Measurements from ENCODE around the gene AXIN2. TPM values are rescaled to one million over a fixed set of nuclear protein-coding genes. Genes with fewer than 3 reads are reported as not detected.
"Not testable (repeated sequence)": the region's sequence is repeated elsewhere in the genome, so short reads cannot be mapped to it uniquely, and the experiment has no call there.

Gene AXIN2
- total RNA-seq, 2 experiments from 2014 or later = 2.3 to 2.5 TPM

DNA sequence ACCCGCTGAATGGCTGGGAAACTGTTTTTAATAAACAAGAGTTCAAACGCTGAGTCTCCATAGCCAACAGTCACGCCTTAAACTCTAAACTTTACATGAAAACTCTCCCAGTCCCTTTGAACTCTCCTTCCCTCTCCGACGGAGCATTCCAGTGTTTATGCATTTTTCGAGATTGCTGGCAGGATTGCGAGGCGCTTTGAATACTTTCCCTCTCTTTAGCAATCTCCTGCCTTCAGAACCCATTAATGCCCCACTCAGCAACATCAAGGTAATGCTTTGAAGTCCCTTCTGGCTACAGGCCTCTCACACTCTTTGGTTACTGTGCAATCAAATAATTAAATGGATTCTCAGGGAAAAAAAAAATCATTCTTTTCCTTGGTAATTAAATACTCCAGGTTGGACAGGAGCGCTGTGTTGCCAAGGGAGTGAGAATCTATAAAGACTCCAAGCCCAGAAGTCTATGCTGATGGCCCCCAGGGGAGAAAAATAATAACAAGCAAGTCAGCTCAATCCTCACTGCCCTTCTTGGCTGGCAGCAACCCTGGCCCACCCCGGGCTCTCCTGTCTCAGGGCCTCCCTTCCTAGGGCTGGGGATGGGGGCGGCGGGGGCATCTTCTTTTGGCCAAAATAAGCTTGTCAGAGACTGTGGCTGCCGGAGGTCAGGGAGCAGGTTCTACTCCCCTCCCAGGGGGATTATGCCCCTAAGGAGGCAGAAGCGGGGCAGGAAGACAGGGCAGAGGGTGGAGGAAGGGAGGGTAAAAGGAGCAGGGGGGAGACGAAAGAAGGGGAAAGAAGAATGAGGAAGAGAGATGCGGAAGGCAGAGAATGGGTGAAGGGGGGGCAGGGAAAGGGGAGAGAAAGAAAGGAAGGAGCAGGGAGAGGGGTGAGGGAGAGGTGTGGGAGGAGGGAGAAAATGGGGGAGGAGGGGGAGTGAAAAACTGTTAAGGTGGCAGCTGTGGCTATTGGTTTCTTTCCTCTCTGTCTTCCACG, 45.2 kb downstream of the AXIN2 start:
- intact Hi-C loops (cut with micrococcal nuclease) = loop anchor here (2.0 kb wide), 1 partner anchor 69 kb away; no protein-coding TSS in a partner anchor
- H3K27ac Mint-ChIP-seq = no peak overlapping the region
- CTCF ChIA-PET = no interaction called here
- H3K4me1 Mint-ChIP-seq (ENCODE audit: low read depth) = peaks cover 13% of the 10 kb centered on the region
- H3K27me3 Mint-ChIP-seq (ENCODE audit: low read depth) = no peaks in the 10 kb centered on the region
- H3K4me3 Mint-ChIP-seq = no peak overlapping the region
- H3K9me3 Mint-ChIP-seq = no peaks in the 10 kb centered on the region
- DNase-seq = no peak
- H3K36me3 Mint-ChIP-seq (ENCODE audit: low read depth) = no peaks in the 10 kb centered on the region

DNA sequence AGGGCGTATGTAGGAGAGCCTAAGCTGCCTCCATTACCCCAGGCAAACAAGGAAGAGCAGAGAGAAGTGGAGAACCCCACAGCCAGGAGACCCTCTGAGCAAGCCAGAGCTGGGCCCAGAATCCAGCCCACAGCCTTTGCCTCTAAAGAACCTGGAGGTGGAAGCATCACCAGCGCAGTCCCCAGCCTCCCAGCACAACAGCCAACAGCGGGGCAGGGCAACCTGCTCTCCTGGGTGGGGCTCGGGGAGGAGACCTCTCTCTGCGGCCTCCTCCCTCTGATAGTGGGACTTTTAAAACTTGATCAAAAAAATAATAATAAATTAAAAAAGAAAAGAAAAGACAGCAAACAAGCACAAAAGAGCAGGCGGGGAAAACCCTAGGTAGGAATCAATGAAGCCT, 45.9 kb downstream of the AXIN2 start:
- no peaks in the 10 kb centered on the region for H3K27me3 Mint-ChIP-seq (ENCODE audit: low read depth)

DNA sequence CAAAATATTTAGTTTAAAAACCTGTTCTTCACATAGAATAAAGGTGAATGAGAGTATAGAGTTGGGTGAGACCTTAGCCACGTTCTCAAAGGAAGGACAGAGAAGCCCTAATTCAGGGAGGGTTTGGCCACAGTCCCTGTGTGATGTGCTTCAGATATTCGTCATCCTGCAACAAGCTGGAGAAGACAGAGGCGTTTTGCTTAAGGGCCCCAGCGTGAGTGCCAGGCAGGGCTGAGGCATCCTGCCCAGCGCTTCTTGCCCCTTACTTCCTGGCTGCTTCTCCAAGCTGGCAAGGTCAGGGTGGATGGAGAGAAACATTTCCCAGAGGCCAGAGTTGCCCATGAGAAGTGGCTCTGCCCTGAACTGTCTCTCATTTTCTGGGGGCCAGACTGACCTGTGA, 46.9 kb downstream of the AXIN2 start:
- no peak for DNase-seq
- Mint-ChIP-seq H3K9me3 (no peaks in the 10 kb centered on the region), H3K36me3 (ENCODE audit: low read depth) (no peaks in the 10 kb centered on the region), H3K27ac (no peak overlapping the region), H3K4me1 (ENCODE audit: low read depth) (peaks cover 9% of the 10 kb centered on the region), H3K27me3 (ENCODE audit: low read depth) (no peaks in the 10 kb centered on the region), H3K4me3 (no peak overlapping the region)
- intact Hi-C loops (cut with micrococcal nuclease) = loop anchor here (2.0 kb wide), 1 partner anchor 70 kb away; no protein-coding TSS in a partner anchor
- CTCF ChIA-PET = interaction anchor here (0.7 kb wide), 1 partner anchor 283 kb away, joined by 3 read pairs; no protein-coding TSS in a partner anchor

More for the DNA sequence above, 45.9 kb downstream of the AXIN2 start:
- intact Hi-C loops (cut with micrococcal nuclease) = loop anchor here (2.0 kb wide), 1 partner anchor 69 kb away; no protein-coding TSS in a partner anchor
- no peaks in the 10 kb centered on the region for H3K36me3 Mint-ChIP-seq (ENCODE audit: low read depth)
- H3K4me3 Mint-ChIP-seq = no peak overlapping the region
- no peak overlapping the region for H3K27ac Mint-ChIP-seq
- no peaks in the 10 kb centered on the region for H3K9me3 Mint-ChIP-seq
- DNase-seq = no peak
- CTCF ChIA-PET = no interaction called here
- peaks cover 10% of the 10 kb centered on the region for H3K4me1 Mint-ChIP-seq (ENCODE audit: low read depth)

DNA sequence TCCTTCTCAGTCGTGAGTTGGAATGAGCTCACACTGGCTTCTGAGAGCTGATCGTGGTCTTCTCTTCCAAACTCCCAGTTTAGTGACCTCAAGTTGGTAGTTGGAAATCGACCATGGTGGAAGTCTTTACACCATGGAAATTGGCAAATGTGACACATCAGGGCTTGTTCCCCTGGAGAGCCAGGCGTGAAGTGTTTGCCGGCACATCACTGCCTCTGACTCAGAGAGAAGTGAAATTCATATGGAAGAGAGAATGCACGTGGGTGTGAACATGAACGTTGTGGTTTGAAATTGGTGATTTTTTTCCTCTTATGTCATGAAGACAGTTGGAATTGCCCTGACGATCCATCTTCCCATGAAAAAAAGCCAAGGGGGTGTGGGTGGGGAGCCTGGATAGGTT, 47.4 kb downstream of the AXIN2 start:
- Mint-ChIP-seq H3K4me3 (no peak overlapping the region), H3K4me1 (ENCODE audit: low read depth) (peaks cover 9% of the 10 kb centered on the region), H3K9me3 (no peaks in the 10 kb centered on the region), H3K27me3 (ENCODE audit: low read depth) (no peaks in the 10 kb centered on the region), H3K36me3 (ENCODE audit: low read depth) (no peaks in the 10 kb centered on the region), H3K27ac (no peak overlapping the region)
- DNase-seq = peak; percentile 48
- intact Hi-C loops (cut with micrococcal nuclease) = loop anchor here (2.0 kb wide), 1 partner anchor 71 kb away; no protein-coding TSS in a partner anchor
- CTCF ChIA-PET = interaction anchor here (0.6 kb wide), 1 partner anchor 1264 kb away, joined by 3 read pairs; no protein-coding TSS in a partner anchor

DNA sequence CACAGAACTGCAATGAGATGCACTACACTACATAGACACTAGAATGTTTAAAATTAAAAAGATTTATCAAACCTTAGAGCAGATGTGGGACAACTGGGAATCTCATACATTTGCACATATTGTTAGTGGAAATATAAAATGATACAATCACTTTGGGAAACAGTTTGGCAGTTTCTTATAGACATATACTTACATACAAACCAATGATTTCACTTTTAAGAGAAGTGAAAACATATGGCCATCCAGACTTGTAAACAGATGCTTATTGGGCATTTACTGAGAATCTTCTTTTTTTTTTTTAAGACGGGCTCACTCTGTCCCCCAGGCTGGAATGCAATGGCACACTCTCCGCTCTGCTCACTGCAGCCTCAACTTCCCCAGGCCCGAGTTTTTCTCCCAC, 50.1 kb downstream of the AXIN2 start:
- H3K36me3 Mint-ChIP-seq (ENCODE audit: low read depth) = no peaks in the 10 kb centered on the region
- DNase-seq = no peak
- no peak overlapping the region for H3K4me3 Mint-ChIP-seq
- no peak overlapping the region for H3K27ac Mint-ChIP-seq
- H3K27me3 Mint-ChIP-seq (ENCODE audit: low read depth) = no peaks in the 10 kb centered on the region
- CTCF ChIA-PET = interaction anchor here (1.0 kb wide), 1 partner anchor 46 kb away, joined by 3 read pairs; no protein-coding TSS in a partner anchor
- no peaks in the 10 kb centered on the region for H3K9me3 Mint-ChIP-seq
- peaks cover 9% of the 10 kb centered on the region for H3K4me1 Mint-ChIP-seq (ENCODE audit: low read depth)
- intact Hi-C loops (cut with micrococcal nuclease) = no loop called here

DNA sequence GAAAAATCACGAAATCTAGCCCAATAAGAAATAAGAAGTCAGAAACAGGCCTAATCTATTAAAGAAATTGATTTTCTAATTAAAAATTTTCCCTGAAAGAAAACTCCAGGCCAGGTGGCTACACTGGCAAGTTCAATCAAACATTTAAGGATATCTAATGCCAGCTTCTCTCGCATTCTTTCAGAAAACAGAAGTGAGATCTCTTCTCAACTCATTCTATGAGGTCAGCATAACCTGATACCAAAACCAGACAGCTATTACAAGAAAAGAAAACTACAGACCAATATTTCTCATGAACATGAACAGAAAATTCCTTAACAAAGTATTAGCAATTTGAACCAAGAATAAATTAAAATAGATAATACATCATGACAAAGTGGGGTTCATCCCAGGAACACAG, 52.4 kb downstream of the AXIN2 start:
- Mint-ChIP-seq H3K27me3 (ENCODE audit: low read depth) (no peaks in the 10 kb centered on the region), H3K27ac (no peak overlapping the region)

DNA sequence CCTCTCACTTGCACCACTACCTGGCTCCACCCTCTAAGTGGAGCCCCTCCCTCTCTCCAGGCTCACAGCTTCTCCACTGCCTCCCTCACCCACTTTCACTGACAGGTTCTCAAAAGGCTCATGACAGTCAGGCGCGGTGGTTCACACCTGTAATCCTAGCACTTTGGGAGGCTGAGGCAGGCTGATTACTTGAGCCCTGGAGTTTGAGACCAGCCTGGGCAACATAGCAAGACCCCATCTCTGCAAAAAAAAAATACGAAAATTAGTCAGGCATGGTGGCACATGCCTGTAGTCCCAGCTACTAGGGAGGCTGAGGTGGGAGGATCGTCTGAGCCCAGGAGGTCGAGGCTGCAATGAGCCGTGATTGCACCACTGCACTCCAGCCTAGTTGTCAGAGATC, 56.8 kb downstream of the AXIN2 start:
- H3K27me3 Mint-ChIP-seq (ENCODE audit: low read depth); H3K27ac Mint-ChIP-seq; H3K4me1 Mint-ChIP-seq (ENCODE audit: low read depth); H3K9me3 Mint-ChIP-seq; DNase-seq; H3K4me3 Mint-ChIP-seq; intact Hi-C loops (cut with micrococcal nuclease); H3K36me3 Mint-ChIP-seq (ENCODE audit: low read depth); CTCF ChIA-PET: not testable (repeated sequence)

More for the DNA sequence above, 52.4 kb downstream of the AXIN2 start:
- DNase-seq = no peak
- intact Hi-C loops (cut with micrococcal nuclease) = no loop called here
- CTCF ChIA-PET = no interaction called here
- Mint-ChIP-seq H3K9me3 (no peaks in the 10 kb centered on the region), H3K4me1 (ENCODE audit: low read depth) (peaks cover 2% of the 10 kb centered on the region), H3K36me3 (ENCODE audit: low read depth) (no peaks in the 10 kb centered on the region), H3K4me3 (no peak overlapping the region)

DNA sequence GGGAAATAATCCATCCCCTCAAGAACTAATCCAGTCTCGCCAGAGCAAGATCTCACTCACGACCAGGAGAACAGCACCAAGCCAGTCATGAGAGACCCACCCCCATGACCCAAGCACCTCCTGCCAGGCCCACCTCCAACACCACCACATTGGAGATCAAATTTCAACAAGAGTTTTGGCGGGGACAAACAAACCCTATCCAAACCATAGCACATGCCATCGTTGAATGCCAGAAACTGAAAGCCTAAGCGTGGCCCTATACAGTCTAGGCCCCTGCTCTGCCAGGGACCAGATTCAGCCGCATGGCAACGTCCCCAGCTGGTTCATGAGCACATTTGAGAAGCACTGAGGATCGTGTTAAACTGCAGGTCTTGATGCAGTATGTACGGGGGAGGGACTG, 57.3 kb downstream of the AXIN2 start:
- no peaks in the 10 kb centered on the region for H3K9me3 Mint-ChIP-seq
- no peaks in the 10 kb centered on the region for H3K4me1 Mint-ChIP-seq (ENCODE audit: low read depth)
- no peak for DNase-seq
- intact Hi-C loops (cut with micrococcal nuclease) = no loop called here
- CTCF ChIA-PET = no interaction called here
- no peak overlapping the region for H3K27ac Mint-ChIP-seq
- H3K4me3 Mint-ChIP-seq = no peak overlapping the region
- H3K27me3 Mint-ChIP-seq (ENCODE audit: low read depth) = no peaks in the 10 kb centered on the region
- no peaks in the 10 kb centered on the region for H3K36me3 Mint-ChIP-seq (ENCODE audit: low read depth)

DNA sequence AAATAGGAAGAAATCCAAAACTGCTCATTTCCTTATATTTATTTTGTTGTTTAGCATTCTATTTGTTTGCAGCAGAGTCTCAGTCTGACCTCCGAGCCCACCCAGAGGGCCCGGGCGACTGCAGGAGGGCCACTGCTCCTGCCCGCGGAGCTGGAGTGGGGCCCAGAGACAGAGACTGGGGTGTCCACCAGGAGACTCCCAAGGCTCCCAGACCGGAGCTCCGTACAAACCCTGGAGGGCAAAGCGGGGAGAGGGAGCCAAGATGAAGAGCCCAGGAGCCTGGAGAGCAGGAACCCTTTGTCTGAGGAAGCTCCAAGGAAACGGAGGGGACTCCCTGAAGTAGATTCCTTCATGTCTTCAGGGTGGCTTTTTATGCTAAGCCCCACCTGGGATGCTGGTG, 57.9 kb downstream of the AXIN2 start:
- H3K36me3 Mint-ChIP-seq (ENCODE audit: low read depth) = no peaks in the 10 kb centered on the region
- no peaks in the 10 kb centered on the region for H3K4me1 Mint-ChIP-seq (ENCODE audit: low read depth)
- H3K27ac Mint-ChIP-seq = no peak overlapping the region
- CTCF ChIA-PET = no interaction called here
- no peak overlapping the region for H3K4me3 Mint-ChIP-seq
- H3K9me3 Mint-ChIP-seq = no peaks in the 10 kb centered on the region
- no peaks in the 10 kb centered on the region for H3K27me3 Mint-ChIP-seq (ENCODE audit: low read depth)
- no peak for DNase-seq
- intact Hi-C loops (cut with micrococcal nuclease) = no loop called here

DNA sequence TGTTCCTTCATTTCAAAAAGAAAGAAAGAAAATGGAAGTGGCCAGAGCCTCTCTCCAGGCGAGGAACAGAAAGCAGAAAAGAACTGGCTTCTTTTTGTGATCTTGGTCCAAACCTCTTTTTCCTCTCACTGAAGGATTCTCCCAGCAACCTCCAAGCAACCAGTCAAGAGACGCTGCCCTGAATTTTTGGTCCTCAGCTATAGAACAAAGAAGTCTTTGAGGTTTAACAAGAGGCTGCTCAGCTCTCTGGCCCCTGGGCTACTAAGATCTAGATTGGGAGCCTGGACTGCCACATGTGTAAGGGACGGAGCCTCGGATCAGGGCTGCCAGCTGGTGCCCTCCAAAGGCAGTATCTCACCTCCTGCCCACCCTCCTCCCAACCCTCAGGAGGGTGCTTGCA, 62.6 kb downstream of the AXIN2 start:
- Mint-ChIP-seq H3K9me3 (no peaks in the 10 kb centered on the region), H3K4me3 (no peak overlapping the region), H3K27me3 (ENCODE audit: low read depth) (no peaks in the 10 kb centered on the region), H3K36me3 (ENCODE audit: low read depth) (no peaks in the 10 kb centered on the region), H3K4me1 (ENCODE audit: low read depth) (peaks cover 9% of the 10 kb centered on the region), H3K27ac (no peak overlapping the region)
- DNase-seq = no peak
- intact Hi-C loops (cut with micrococcal nuclease) = no loop called here
- CTCF ChIA-PET = no interaction called here

DNA sequence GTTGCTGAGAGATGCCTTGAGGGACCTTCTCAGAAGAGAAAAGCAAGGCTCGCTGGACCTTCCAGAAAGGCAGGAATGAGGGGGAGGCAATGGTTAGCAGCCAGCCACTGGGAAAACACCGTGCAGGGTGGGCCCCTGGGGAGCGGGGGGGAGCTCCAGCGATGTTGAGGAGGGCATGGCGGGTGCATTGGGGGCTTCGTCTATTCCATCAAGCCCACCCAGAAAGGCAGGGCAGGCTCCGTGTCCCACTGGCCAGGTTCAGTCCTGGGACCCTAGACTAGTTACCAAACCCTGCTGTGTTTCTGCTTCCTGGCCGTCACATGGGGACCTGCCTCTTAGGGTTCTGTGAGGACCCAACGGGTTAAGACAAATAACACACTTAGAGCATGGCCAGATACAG, 64.6 kb downstream of the AXIN2 start:
- Mint-ChIP-seq H3K4me1 (ENCODE audit: low read depth) (peaks cover 9% of the 10 kb centered on the region), H3K27ac (no peak overlapping the region), H3K9me3 (no peaks in the 10 kb centered on the region), H3K27me3 (ENCODE audit: low read depth) (no peaks in the 10 kb centered on the region), H3K4me3 (no peak overlapping the region), H3K36me3 (ENCODE audit: low read depth) (no peaks in the 10 kb centered on the region)
- CTCF ChIA-PET = no interaction called here
- DNase-seq = no peak
- intact Hi-C loops (cut with micrococcal nuclease) = no loop called here

DNA sequence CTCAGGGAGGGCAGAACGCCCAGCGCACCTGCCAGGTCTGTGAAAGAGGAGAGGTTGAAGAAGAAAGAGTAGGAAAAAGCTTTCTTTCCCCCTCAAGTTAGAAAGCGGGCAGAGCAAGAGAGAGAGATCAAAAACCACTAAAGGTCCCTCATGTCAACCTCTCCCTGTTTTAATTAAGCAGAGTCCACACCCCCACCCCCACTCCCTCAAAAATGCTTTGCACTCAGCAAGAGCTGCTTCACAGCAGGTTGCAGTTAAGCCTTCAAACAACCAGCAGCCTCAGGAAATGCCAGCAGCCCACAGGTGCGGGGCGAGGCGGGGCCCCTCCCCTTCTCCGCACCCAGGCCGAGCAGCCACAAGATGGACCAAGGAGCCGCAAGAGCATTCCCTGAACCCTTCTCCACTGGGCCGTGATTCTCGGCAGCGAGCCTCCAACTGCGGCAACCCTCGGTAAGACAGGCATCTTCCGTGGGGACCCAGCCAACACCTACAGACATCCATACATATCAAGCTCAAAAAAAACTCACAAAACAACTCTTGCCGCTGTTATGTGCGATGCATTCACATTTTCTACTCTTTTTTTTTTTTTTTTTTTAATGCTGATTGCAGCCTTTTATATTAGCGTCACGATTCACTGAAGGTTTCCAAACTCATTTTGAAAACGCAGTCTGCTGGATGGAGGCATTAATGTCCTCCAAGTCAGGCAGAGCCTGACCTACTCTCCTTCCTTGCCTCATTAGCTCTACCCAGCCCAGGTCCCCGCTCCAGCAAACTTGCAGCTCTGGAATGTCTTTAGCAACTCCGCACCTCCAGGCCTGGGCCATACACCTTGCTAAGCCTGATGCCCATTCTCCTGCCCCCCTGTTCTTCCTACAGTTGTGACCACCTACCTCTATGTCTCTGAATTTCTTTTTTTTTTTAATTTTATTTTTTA, 66.1 kb downstream of the AXIN2 start:
- CTCF ChIA-PET = no interaction called here
- Mint-ChIP-seq H3K27ac (no peak overlapping the region), H3K36me3 (ENCODE audit: low read depth) (no peaks in the 10 kb centered on the region), H3K27me3 (ENCODE audit: low read depth) (no peaks in the 10 kb centered on the region), H3K4me1 (ENCODE audit: low read depth) (peaks cover 9% of the 10 kb centered on the region), H3K9me3 (no peaks in the 10 kb centered on the region), H3K4me3 (peak overlapping the region; percentile 17)
- DNase-seq = peak; percentile 35
- intact Hi-C loops (cut with micrococcal nuclease) = no loop called here
